Femur (tissue), 1 donor: Measurements from ENCODE around the gene AGRP.

Experiments
- DNase-seq: peaks from one replicate; pipeline ENCODE4 v3.0.0-alpha.2; 2017

Gene AGRP

GRCh38 chr16:67445126-67445426 is 38.3 kb downstream of the AGRP start:
- no peak for DNase-seq

DNA sequence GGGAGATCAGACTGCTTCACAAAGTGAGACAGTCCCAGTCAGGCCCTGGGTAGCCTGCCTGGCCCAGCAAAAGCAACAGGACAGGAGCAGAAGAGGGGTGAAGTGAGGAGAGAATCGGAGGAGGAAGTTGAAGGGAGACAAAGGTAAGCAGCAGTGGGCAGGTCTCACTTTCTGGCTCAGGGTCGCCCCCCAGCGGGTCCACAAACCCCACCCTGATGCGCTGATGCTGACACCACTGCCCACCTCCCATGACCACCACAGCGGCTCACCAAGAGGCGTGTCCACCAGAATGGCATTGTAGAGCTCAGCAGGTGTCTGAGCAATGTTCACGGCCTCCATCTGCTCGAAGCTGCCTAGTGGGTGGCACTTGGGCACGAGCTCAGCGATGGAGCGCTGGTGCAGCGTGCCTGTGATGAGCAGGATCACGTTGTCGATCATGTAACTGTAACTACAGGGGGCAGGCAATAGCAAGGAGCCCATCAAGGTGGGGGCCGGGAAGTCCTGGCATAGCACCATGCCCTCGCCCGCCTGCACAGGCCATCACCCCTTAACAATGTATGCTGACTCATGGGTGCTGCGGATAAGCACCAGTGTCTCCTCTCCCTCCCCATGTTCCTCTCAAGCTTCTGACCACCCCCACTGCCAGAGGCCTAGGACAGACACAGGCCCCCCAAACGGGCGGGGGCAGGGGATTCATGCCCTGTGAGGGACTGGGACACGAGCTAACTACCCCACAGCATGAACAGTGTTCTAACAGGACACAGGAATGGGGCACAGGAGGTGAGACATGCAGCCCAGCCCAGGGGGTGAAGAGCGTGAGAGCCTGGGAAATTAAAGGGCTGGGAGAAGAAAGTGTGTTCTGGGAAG is 38.9 kb downstream of the AGRP start:
- DNase-seq, result no peak

- DNase-seq, result peak; percentile 79
These were observed 40.1 kb downstream of the AGRP start for GRCh38 chr16:67443265-67443664.

- no peak for DNase-seq
These were observed 40.6 kb downstream of the AGRP start for GRCh38 chr16:67442581-67443255.

GRCh38 chr16:67441907-67442306 is 41.4 kb downstream of the AGRP start:
- DNase-seq, result no peak

GRCh38 chr16:67441271-67441753 is 42.0 kb downstream of the AGRP start:
- DNase-seq, result peak; percentile 82

- DNase-seq, result no peak
These were observed 44.4 kb downstream of the AGRP start for GRCh38 chr16:67438824-67439393.

DNA sequence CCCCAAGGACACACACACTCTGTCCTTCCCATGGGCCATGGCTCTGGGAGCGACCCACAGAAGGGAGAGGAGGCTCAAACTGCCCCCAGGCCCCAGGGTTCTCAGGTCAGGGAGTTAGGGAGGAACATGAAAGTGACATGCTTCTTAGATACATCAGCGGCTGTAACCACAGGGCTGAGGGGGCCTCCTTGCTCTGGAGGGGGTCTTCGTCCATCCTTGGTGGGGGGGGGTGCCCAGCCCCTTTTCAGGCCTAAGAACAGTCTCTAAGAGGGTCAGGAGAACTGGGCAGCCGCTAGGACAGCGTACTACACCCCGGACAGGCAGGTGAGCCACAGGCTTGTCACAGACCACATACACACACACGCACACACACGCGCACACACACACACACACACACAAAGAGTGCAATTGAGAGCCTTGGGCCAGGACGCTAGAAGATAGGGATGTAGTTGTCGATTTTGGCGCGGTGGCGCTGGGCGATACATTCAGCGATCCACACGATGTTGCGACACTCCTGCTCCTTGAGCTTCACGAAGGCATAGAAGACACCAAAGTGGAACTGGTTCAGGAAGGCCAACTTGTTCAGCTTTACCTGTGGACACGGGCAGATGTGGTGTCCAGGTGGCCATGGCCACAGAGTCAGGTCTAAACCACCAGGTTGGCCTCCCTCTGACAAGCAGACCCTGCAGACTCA is 45.1 kb downstream of the AGRP start:
- DNase-seq, result no peak

GRCh38 chr16:67437513-67437912 is 45.8 kb downstream of the AGRP start:
- DNase-seq, result no peak

- no peak for DNase-seq
These were observed 46.6 kb downstream of the AGRP start for GRCh38 chr16:67436640-67437193.

GRCh38 chr16:67435758-67436164 is 47.6 kb downstream of the AGRP start:
- DNase-seq, result no peak

- DNase-seq, result no peak
These were observed 50.1 kb downstream of the AGRP start for GRCh38 chr16:67433131-67433719.
